ENCODE data around the gene GRM8.
"Not testable (repeated sequence)": the region's sequence is repeated elsewhere in the genome, so short reads cannot be mapped to it uniquely, and the experiment has no call there.

GRM8 gene

DNA sequence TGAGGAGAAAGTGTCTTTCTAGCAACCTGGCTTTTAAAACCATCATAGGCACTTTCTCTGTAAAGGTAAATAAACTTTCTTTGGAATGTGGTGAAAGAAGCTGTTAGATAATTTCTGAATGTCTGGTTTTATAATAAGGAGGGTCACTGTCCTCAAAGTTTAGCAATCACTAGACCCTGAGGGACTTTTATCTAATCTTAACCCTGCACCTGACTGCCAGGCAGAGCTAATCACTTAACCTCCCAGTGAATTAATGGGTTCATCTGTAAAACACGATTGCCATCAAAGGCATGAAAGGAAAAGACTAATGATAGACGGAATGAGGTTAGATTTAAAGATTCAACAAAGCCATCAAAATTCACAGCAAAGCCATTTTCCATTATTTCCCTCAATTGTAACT lies 553.8 kb downstream of the GRM8 start:
- no peaks in the 10 kb centered on the region for H3K4me1 Mint-ChIP-seq
- H3K27ac Mint-ChIP-seq (ENCODE audit: low read depth): no peak overlapping the region
- no peak overlapping the region for H3K4me3 Mint-ChIP-seq
- no peak for ATAC-seq (replicated peaks; ENCODE audit: extremely low read depth, poor library complexity, severe bottlenecking)
- no peaks in the 10 kb centered on the region for H3K36me3 Mint-ChIP-seq (ENCODE audit: insufficient read depth)
- no peaks in the 10 kb centered on the region for H3K9me3 Mint-ChIP-seq
- no peak for DNase-seq (ENCODE audit: low spot score in 2 of 2)
- no peaks in the 10 kb centered on the region for H3K27me3 Mint-ChIP-seq

DNA sequence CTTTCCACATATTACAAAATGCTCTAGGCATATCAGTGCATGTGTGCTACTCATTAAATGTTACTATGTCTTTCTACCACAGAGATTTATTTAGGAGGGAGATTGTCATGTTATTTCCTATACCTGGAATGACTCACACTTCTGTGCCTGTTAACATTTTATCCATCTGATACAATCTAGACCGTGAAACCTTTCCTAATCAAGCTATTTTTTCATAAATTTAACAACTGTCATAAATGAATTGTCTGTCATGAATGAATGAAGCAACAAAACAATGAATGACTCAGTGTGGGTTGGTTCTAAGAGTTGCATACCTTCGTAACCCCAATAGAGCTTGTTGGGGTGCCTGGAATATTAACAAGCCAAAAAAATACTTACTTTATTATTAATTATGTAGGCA lies 554.3 kb downstream of the GRM8 start:
- Mint-ChIP-seq H3K27me3 (no peaks in the 10 kb centered on the region), H3K36me3 (ENCODE audit: insufficient read depth) (no peaks in the 10 kb centered on the region), H3K4me1 (no peaks in the 10 kb centered on the region), H3K27ac (ENCODE audit: low read depth) (no peak overlapping the region), H3K4me3 (no peak overlapping the region), H3K9me3 (no peaks in the 10 kb centered on the region)
- ATAC-seq (replicated peaks; ENCODE audit: extremely low read depth, poor library complexity, severe bottlenecking): no peak
- no peak for DNase-seq (ENCODE audit: low spot score in 2 of 2)

DNA sequence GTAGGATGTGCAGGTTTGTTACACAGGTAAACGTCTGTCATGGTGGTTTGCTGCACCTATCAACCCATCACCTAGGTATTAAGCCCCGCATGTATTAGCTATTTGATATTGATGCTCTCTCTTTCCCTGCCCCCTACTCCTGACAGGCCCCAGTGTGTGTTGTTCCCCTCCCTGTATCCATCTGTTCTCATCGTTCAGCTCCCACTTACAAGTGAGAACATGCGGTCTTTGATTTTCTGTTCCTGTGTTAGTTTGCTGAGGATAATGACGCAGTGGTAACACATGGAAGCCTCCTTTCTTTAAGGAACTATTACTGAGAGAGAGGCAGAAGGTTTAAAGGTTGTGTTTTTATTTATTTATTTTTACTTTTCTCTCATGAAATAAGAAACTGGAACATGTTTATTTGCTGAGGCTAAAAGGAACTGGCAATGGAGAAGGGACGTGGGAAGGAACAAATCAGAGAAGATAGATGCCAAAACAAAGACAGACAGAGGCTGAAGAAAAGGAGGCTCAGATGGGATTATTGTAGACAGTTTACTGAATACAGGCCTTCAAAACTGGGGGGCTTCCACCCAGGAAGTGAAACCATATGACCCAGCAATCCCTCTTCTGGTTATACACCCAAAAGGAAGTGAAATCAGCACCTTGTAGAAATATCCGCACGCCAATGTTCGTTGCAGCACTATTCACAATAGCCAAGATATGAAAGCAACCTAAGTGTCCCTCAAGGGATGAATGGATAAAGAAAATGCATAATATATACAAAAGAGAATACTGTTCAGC lies 556.3 kb downstream of the GRM8 start:
- peak overlapping the region; percentile 64 for H3K27ac Mint-ChIP-seq (ENCODE audit: low read depth)
- no peak for ATAC-seq (replicated peaks; ENCODE audit: extremely low read depth, poor library complexity, severe bottlenecking)

DNA sequence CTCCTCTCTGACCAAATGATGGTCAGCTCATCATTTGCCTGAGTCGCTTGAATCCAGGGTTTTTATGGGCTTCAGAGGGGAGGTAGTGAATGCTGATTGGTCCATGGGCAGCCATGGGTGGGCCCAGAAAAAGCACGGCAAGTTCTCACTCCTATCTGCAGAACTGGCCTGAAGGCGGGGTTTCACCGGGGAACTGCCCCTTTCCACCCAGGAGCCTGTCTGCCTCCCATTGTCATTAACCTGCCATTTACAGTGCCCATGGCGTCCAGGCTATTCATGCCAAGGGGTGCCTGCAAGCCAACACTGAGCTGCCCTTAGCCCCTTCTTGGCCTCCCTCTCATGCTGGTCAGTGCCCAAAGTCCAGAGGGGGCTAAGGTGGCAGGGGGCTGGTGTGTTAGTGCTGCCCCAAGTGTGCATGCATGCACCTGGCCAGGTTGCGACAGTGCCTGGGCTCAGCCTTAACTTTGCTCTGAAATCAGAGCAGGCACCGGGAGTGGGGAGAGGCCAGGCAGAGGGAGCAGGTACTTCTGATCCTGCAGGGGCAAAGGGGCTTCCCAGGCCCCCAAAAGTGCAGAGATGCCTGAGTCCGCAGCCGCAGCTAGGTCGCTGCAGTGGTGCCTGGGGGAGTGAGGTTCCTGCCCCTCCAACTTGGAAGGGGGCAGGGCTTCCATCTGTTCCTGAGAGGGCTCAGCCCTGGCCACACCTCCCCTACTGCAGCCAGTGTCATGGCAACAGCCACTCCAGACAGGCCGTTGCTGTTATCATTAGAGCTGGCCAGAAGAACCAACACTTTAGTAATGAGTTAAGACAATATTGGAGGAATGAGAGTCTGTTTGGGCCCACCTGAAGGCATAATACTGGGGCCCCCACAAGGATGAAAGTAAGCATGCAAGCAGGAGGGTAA lies 561.6 kb downstream of the GRM8 start:
- H3K27ac Mint-ChIP-seq (ENCODE audit: low read depth): no peak overlapping the region
- DNase-seq (ENCODE audit: low spot score in 2 of 2) (no peak), ATAC-seq (replicated peaks; ENCODE audit: extremely low read depth, poor library complexity, severe bottlenecking) (no peak)
- H3K4me1 Mint-ChIP-seq: no peaks in the 10 kb centered on the region
- H3K9me3 Mint-ChIP-seq: no peaks in the 10 kb centered on the region
- no peak overlapping the region for H3K4me3 Mint-ChIP-seq
- H3K36me3 Mint-ChIP-seq (ENCODE audit: insufficient read depth): no peaks in the 10 kb centered on the region
- no peaks in the 10 kb centered on the region for H3K27me3 Mint-ChIP-seq

More for the DNA sequence above, 556.3 kb downstream of the GRM8 start:
- Mint-ChIP-seq H3K9me3 (no peaks in the 10 kb centered on the region), H3K4me1 (no peaks in the 10 kb centered on the region), H3K36me3 (ENCODE audit: insufficient read depth) (no peaks in the 10 kb centered on the region), H3K4me3 (no peak overlapping the region), H3K27me3 (no peaks in the 10 kb centered on the region)
- no peak for DNase-seq (ENCODE audit: low spot score in 2 of 2)

DNA sequence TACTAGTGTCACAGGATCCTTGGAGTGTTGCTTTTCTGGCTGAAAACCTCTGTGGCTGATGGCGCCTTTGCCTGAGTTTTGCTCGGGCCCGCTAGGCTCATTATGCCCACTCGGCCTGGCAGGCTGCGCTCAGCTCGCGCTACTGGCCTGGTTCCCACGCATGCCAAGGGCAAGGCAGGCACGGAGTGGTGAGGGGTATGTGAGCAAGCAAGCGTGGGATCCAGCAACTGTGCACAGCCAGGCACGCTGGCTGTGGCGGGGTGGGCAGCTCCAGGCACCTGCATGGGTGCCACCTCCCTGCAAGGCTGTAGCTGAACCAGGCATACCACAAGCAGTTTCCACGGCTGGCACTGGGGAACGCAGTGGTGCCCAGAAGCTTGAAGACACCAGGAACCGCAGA lies 562.6 kb downstream of the GRM8 start:
- no peaks in the 10 kb centered on the region for H3K4me1 Mint-ChIP-seq
- no peaks in the 10 kb centered on the region for H3K27me3 Mint-ChIP-seq
- no peak overlapping the region for H3K27ac Mint-ChIP-seq (ENCODE audit: low read depth)
- no peak overlapping the region for H3K4me3 Mint-ChIP-seq
- DNase-seq (ENCODE audit: low spot score in 2 of 2) (no peak), ATAC-seq (replicated peaks; ENCODE audit: extremely low read depth, poor library complexity, severe bottlenecking) (no peak)
- no peaks in the 10 kb centered on the region for H3K9me3 Mint-ChIP-seq
- no peaks in the 10 kb centered on the region for H3K36me3 Mint-ChIP-seq (ENCODE audit: insufficient read depth)

DNA sequence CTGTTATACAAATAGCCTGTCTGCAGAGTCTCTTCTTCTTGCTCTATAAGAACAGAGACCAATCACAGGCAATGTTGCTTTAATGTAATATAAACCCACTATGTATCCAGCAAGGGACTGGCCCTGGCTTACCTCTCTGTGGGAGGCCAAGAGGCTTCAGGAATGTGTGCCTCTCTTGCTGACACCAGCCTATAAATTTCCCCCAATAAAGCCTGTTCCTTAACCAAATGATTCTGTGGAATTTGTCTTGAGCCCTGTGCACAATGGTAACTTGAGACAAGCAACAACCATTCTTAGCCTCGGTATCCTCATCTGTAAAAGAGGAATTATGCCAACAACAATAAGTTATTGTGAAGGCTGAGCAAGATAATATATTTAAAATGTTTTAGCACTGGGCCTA lies 563.7 kb downstream of the GRM8 start:
- ATAC-seq (replicated peaks; ENCODE audit: extremely low read depth, poor library complexity, severe bottlenecking) (no peak), DNase-seq (ENCODE audit: low spot score in 2 of 2) (no peak)
- Mint-ChIP-seq H3K27me3 (no peaks in the 10 kb centered on the region), H3K4me3 (no peak overlapping the region), H3K9me3 (no peaks in the 10 kb centered on the region), H3K36me3 (ENCODE audit: insufficient read depth) (no peaks in the 10 kb centered on the region), H3K27ac (ENCODE audit: low read depth) (no peak overlapping the region), H3K4me1 (no peaks in the 10 kb centered on the region)

DNA sequence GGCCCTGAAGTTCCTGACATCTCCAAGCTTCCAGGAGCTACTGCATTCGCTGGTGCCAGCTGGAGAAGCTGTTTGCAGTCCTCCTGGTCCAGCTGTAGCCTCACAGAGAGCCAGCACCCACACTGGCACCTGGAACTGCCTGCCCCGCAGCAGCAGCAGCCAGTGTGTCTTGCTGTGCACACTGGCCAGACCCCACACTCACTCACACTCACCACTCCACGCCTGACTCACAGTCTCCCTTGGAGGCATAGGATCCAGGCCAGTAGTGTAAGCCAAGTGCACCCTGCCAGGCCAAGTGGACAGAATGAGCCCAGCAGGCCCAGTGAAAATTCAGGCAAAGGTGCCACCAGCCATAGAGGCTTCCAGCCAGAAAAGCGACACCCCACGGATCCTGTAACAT lies 566.3 kb downstream of the GRM8 start:
- H3K9me3 Mint-ChIP-seq: no peaks in the 10 kb centered on the region
- H3K27me3 Mint-ChIP-seq: no peaks in the 10 kb centered on the region
- no peaks in the 10 kb centered on the region for H3K36me3 Mint-ChIP-seq (ENCODE audit: insufficient read depth)
- ATAC-seq (replicated peaks; ENCODE audit: extremely low read depth, poor library complexity, severe bottlenecking): no peak
- no peak for DNase-seq (ENCODE audit: low spot score in 2 of 2)
- no peak overlapping the region for H3K4me3 Mint-ChIP-seq
- H3K27ac Mint-ChIP-seq (ENCODE audit: low read depth): no peak overlapping the region
- H3K4me1 Mint-ChIP-seq: no peaks in the 10 kb centered on the region

DNA sequence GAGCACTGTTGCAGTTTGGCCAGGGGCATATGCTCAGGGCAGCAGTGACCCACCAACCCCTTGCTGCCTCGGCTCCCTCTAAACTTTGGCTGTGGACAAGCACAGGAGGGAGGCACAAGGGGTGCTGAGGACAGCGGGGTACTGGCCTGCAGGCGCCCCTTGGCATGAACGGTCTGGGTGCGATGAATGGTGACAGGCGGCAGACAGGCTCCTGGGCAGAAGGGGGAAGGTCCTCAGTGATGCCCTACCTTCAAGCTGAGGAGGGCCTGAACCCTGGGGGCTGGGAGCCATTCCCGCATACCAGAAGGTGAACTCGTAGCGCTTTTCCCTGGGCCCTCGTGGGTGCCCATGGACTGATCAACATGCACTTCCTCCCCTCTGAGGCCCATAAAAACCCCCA lies 567.1 kb downstream of the GRM8 start:
- Mint-ChIP-seq H3K27me3 (no peaks in the 10 kb centered on the region), H3K4me3 (no peak overlapping the region), H3K27ac (ENCODE audit: low read depth) (no peak overlapping the region), H3K4me1 (no peaks in the 10 kb centered on the region), H3K9me3 (no peaks in the 10 kb centered on the region), H3K36me3 (ENCODE audit: insufficient read depth) (no peaks in the 10 kb centered on the region)
- no peak for ATAC-seq (replicated peaks; ENCODE audit: extremely low read depth, poor library complexity, severe bottlenecking)
- no peak for DNase-seq (ENCODE audit: low spot score in 2 of 2)

DNA sequence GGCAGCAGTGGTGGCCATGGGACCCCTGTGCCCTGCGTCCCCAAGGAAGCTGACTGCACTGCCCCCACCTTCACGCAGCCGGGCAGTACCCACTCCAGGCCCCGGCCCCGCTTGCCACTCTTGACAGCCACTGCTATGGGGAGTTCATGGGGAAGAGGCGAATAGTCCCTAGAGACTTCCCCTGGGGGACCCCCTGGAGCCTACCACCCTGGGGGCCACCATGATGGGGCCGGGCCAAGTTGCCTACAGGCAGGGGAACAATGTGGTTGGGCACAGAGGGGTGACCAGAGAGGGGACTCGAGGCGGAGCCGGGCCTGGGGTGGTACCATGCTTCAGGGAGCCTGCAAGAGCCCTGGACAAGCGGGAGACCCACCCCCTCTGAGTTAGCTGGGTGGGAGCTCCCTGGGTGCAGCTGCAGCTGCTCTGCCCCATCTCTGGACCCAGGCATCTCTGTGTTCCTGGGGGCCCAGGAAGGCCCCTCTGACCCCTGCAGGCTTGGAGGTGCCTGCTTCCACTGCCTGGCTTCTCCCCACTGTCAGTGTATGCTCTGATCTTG lies 567.6 kb downstream of the GRM8 start:
- Mint-ChIP-seq H3K9me3 (no peaks in the 10 kb centered on the region), H3K4me1 (no peaks in the 10 kb centered on the region), H3K27ac (ENCODE audit: low read depth) (no peak overlapping the region), H3K27me3 (no peaks in the 10 kb centered on the region), H3K36me3 (ENCODE audit: insufficient read depth) (no peaks in the 10 kb centered on the region), H3K4me3 (no peak overlapping the region)
- ATAC-seq (replicated peaks; ENCODE audit: extremely low read depth, poor library complexity, severe bottlenecking): no peak
- no peak for DNase-seq (ENCODE audit: low spot score in 2 of 2)

DNA sequence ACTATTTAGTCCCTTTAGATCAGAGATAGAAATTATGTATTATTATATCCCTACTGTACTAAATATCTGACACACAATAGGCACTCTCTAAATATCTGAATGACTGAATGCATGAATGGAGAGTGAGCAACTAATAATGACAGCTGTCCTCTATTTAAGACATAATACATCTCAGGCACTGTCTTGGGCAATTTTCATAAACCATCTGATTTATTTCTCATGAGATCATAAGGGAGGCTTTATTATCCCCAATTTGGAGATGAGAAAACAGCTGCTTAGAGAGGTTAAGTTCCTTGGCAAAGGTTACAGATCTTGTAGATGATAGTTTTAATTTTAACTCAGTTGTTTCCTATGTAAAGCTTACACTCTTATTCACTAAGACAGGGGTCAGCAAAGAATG lies 570.6 kb downstream of the GRM8 start:
- ATAC-seq (replicated peaks; ENCODE audit: extremely low read depth, poor library complexity, severe bottlenecking) (no peak), DNase-seq (ENCODE audit: low spot score in 2 of 2) (no peak)
- no peak overlapping the region for H3K27ac Mint-ChIP-seq (ENCODE audit: low read depth)
- no peaks in the 10 kb centered on the region for H3K4me1 Mint-ChIP-seq
- H3K27me3 Mint-ChIP-seq: no peaks in the 10 kb centered on the region
- H3K4me3 Mint-ChIP-seq: no peak overlapping the region
- H3K9me3 Mint-ChIP-seq: no peaks in the 10 kb centered on the region
- no peaks in the 10 kb centered on the region for H3K36me3 Mint-ChIP-seq (ENCODE audit: insufficient read depth)

DNA sequence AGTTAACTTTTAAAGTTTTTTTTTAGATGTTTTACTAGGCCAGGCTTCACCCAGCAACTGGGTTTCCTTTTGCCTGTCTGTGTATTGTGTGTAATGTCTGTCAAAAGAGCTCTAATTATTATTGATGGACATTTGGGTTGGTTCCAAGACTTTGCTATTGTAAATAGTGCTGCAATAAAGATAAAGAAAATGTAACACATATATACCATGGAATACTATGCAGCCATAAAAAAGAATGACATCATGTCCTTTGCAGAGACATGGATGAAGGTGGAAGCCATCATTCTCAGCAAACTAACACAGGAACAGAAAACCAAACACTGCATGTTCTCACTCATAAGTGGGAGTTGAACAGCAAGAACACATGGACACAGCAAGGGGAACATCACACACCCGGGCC lies 584.0 kb downstream of the GRM8 start:
- DNase-seq (ENCODE audit: low spot score in 2 of 2); ATAC-seq (replicated peaks; ENCODE audit: extremely low read depth, poor library complexity, severe bottlenecking); H3K9me3 Mint-ChIP-seq: not testable (repeated sequence)

DNA sequence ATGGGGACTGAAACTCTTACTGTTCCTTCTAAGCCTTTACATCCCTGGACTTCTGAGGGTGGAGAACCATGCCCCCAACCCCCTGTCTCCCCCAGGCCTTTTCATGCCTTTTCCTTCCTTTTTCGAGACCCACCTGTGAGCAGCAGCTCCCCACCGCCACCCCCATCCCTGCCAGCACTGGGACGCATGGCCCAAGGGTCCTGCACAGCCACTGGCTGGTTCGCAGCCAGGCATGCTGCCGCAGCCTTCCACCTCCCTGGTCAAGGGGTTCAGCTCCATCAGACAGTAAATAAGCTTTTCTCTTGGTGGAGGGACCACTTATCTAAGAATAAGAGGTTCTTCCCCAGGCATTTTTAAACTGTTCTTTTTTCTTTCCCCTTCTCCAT lies 584.4 kb downstream of the GRM8 start:
- Mint-ChIP-seq H3K9me3 (peaks cover 5% of the 10 kb centered on the region), H3K4me3 (no peak overlapping the region), H3K4me1 (no peaks in the 10 kb centered on the region), H3K27ac (ENCODE audit: low read depth) (no peak overlapping the region), H3K36me3 (ENCODE audit: insufficient read depth) (no peaks in the 10 kb centered on the region), H3K27me3 (no peaks in the 10 kb centered on the region)
- DNase-seq (ENCODE audit: low spot score in 2 of 2) (no peak), ATAC-seq (replicated peaks; ENCODE audit: extremely low read depth, poor library complexity, severe bottlenecking) (no peak)

More for the DNA sequence above, 584.0 kb downstream of the GRM8 start:
- not testable (repeated sequence) for H3K27me3 Mint-ChIP-seq; H3K4me1 Mint-ChIP-seq; H3K4me3 Mint-ChIP-seq; H3K36me3 Mint-ChIP-seq (ENCODE audit: insufficient read depth); H3K27ac Mint-ChIP-seq (ENCODE audit: low read depth)

Measured in central memory CD8-positive, alpha-beta T cell (primary cell).